ENCODE data around the gene DIAPH2. TPM values are rescaled to one million over a fixed set of nuclear protein-coding genes. Genes with fewer than 3 reads are reported as not detected.
A peak's percentile ranks its signal among the peaks of the same experiment; 100 is the strongest.

Gene DIAPH2
- total RNA-seq, 4 donors from 2014 or later = 10.3 to 36.6 (median 17.9) TPM

GRCh38 chrX:97609357-97609756, 924.7 kb downstream of the DIAPH2 start:
- TF ChIP-seq, protein P1, sequence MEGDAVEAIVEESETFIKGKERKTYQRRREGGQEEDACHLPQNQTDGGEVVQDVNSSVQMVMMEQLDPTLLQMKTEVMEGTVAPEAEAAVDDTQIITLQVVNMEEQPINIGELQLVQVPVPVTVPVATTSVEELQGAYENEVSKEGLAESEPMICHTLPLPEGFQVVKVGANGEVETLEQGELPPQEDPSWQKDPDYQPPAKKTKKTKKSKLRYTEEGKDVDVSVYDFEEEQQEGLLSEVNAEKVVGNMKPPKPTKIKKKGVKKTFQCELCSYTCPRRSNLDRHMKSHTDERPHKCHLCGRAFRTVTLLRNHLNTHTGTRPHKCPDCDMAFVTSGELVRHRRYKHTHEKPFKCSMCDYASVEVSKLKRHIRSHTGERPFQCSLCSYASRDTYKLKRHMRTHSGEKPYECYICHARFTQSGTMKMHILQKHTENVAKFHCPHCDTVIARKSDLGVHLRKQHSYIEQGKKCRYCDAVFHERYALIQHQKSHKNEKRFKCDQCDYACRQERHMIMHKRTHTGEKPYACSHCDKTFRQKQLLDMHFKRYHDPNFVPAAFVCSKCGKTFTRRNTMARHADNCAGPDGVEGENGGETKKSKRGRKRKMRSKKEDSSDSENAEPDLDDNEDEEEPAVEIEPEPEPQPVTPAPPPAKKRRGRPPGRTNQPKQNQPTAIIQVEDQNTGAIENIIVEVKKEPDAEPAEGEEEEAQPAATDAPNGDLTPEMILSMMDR (IDR thresholded peaks at IDR 0.05) = no peak
- TF ChIP-seq POLR2A (IDR thresholded peaks at IDR 0.05) = no peak
- WGBS, 2 donors = 69% methylated on average over 1 of the region's 1 CpG; no CpG with 5 or more reads in 1 of the 2 donors
- Histone ChIP-seq H3K4me3 (no peak overlapping the region), H3K36me3 (no peaks in the 10 kb centered on the region), H3K4me1 (no peaks in the 10 kb centered on the region), H3K27ac (no peak overlapping the region), H3K27me3 (no peaks in the 10 kb centered on the region), H3K9me3 (no peaks in the 10 kb centered on the region)
- DNase-seq = no peak
- intact Hi-C loops (cut with DNase I) = no loop called here

GRCh38 chrX:97609938-97610337, 925.3 kb downstream of the DIAPH2 start:
- H3K27me3 ChIP-seq = no peaks in the 10 kb centered on the region
- no peaks in the 10 kb centered on the region for H3K36me3 ChIP-seq
- TF ChIP-seq, protein P1 (IDR thresholded peaks at IDR 0.05) = no peak
- no peak for TF ChIP-seq POLR2A (IDR thresholded peaks at IDR 0.05)
- DNase-seq = no peak
- H3K27ac ChIP-seq = no peak overlapping the region
- H3K9me3 ChIP-seq = no peaks in the 10 kb centered on the region
- H3K4me3 ChIP-seq = no peak overlapping the region
- H3K4me1 ChIP-seq = no peaks in the 10 kb centered on the region
- intact Hi-C loops (cut with DNase I) = no loop called here
- WGBS, 2 donors = 56% methylated on average over 1 of the region's 1 CpG; no CpG with 5 or more reads in 1 of the 2 donors

DNA sequence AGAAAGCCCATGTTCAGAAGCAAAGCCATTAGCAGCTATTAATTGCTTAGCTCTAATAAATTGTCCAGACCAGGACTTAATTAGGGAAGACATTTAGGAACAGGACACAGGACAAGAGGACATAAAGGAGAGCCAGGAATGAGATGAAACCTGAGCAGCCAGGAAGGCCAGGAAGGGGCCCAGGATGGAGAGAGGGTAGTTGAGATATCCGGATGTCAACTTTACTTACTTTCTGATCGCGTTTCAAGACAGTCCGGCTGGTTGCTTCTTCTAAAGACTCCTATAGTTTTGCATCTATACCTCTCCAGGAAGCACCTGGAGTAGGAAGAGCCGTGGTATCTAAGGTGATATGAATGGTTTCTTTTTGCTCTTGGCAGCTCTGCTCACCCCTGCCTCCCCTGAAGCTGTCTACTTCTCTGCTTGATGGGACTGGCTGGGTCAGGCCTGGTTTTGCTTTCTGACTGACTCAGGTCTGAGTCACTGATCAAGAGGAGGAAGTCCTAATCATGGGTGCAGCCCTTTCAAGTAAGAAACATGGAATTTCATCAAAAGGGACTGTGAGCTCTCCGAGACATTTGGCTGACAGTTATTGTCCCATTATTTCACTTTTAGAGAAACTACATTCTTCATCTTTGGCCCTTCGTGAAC, 932.4 kb downstream of the DIAPH2 start:
- no peaks in the 10 kb centered on the region for H3K27me3 ChIP-seq
- H3K4me1 ChIP-seq = peaks cover 0 to 4% (median 0%) of the 10 kb centered on the region in 3 donors
- TF ChIP-seq POLR2A (IDR thresholded peaks at IDR 0.05) = no peak
- TF ChIP-seq, protein P1 (IDR thresholded peaks at IDR 0.05) = no peak
- H3K27ac ChIP-seq = peak overlapping the region in 2 of 4 donors; percentile 34 to 36
- no peaks in the 10 kb centered on the region for H3K9me3 ChIP-seq
- WGBS, 2 donors = 50 to 57% methylated on average over 7 of the region's 7 CpGs
- peak overlapping the region in 2 of 4 donors; percentile 20 to 38 for H3K4me3 ChIP-seq
- no peak for DNase-seq
- no peaks in the 10 kb centered on the region for H3K36me3 ChIP-seq
- intact Hi-C loops (cut with DNase I) = no loop called here

DNA sequence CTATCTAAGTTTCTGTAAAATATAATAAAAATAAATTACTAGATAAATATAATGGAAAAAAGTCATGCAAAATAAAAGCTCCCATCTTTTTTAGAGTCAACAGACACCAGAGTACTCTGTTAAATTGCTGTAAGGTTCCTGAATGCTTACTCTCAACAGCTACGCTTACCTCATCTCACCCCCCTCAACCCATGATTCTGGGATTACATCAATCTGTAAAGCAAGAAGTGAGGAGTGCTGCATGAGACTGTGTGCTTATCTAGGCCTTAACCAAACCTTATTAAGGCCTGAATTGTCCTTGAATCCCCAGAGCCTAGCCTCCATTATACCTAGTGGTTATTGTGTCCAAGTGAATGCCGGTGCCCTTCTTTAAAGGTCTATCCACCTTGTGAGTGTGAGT, 934.9 kb downstream of the DIAPH2 start:
- DNase-seq = no peak
- no peak overlapping the region for H3K4me3 ChIP-seq

DNA sequence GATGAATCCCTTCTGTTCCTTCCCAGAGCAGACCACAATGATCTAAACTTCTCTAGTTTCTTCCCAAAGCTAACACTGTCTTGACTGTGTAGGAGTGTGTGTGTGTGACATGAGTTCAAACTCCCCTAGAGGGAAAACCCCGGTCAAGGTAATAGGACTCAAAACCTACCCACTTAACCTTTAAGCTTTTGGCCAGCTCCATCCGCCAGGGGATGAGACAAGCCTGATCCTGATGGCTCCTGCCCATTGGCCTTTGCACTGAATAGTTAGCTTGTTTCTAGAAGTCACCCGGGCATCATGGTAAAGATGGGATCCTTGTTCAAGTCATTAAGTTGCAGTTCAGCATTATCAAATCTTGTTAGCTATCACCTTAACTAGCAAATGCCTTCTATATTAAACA, 937.5 kb downstream of the DIAPH2 start:
- Histone ChIP-seq H3K27ac (no peak overlapping the region), H3K9me3 (no peaks in the 10 kb centered on the region), H3K4me3 (no peak overlapping the region), H3K36me3 (no peaks in the 10 kb centered on the region), H3K27me3 (no peaks in the 10 kb centered on the region), H3K4me1 (peaks cover 0 to 4% (median 0%) of the 10 kb centered on the region in 3 donors)
- intact Hi-C loops (cut with DNase I) = no loop called here
- TF ChIP-seq, protein P1 (IDR thresholded peaks at IDR 0.05) = no peak
- no peak for TF ChIP-seq POLR2A (IDR thresholded peaks at IDR 0.05)
- 67 to 84% methylated on average over 2 to 3 of the region's 3 CpGs for WGBS, 2 donors
- DNase-seq = no peak

More for the DNA sequence above, 934.9 kb downstream of the DIAPH2 start:
- no peak for TF ChIP-seq POLR2A (IDR thresholded peaks at IDR 0.05)
- TF ChIP-seq, protein P1 (IDR thresholded peaks at IDR 0.05) = no peak
- intact Hi-C loops (cut with DNase I) = no loop called here
- WGBS, 2 donors = 84 to 96% methylated on average over 2 of the region's 2 CpGs
- no peaks in the 10 kb centered on the region for H3K9me3 ChIP-seq
- H3K4me1 ChIP-seq = peaks cover 0 to 4% (median 0%) of the 10 kb centered on the region in 3 donors
- H3K27me3 ChIP-seq = no peaks in the 10 kb centered on the region
- H3K36me3 ChIP-seq = no peaks in the 10 kb centered on the region
- H3K27ac ChIP-seq = no peak overlapping the region

Measured in esophagus squamous epithelium (tissue), 5 donors.